ENCODE measurements around the gene CCNDBP1.

Gene CCNDBP1

GRCh38 chr15:43189296-43189695 is 4.1 kb downstream of the CCNDBP1 start:
- Histone ChIP-seq H3K4me2 (ENCODE audit: low read length) (no peak overlapping the region), H3K36me3 (replicated peaks; ENCODE audit: low read depth, low read length) (peaks cover 28% of the 10 kb centered on the region), H3K4me3 (ENCODE audit: low read length) (no peak overlapping the region), H3K9me3 (ENCODE audit: insufficient read depth, low read length) (no peaks in the 10 kb centered on the region), H3K27me3 (ENCODE audit: low read depth, low read length) (no peaks in the 10 kb centered on the region), H3K4me1 (ENCODE audit: low read length) (peaks cover 24% of the 10 kb centered on the region), H4K20me1 (ENCODE audit: insufficient read depth, low read length) (no peaks in the 10 kb centered on the region), H3K27ac (ENCODE audit: low read length) (no peak overlapping the region), H3K79me2 (ENCODE audit: low read length) (peaks cover 11% of the 10 kb centered on the region), H2AFZ (ENCODE audit: low read depth, low read length) (no peak overlapping the region), H3K9ac (ENCODE audit: low read length) (no peak overlapping the region)
- TF ChIP-seq EZH2phosphoT487 (IDR thresholded peaks at IDR 0.05; ENCODE audit: low read depth), result no peak
- TF ChIP-seq, protein P1, sequence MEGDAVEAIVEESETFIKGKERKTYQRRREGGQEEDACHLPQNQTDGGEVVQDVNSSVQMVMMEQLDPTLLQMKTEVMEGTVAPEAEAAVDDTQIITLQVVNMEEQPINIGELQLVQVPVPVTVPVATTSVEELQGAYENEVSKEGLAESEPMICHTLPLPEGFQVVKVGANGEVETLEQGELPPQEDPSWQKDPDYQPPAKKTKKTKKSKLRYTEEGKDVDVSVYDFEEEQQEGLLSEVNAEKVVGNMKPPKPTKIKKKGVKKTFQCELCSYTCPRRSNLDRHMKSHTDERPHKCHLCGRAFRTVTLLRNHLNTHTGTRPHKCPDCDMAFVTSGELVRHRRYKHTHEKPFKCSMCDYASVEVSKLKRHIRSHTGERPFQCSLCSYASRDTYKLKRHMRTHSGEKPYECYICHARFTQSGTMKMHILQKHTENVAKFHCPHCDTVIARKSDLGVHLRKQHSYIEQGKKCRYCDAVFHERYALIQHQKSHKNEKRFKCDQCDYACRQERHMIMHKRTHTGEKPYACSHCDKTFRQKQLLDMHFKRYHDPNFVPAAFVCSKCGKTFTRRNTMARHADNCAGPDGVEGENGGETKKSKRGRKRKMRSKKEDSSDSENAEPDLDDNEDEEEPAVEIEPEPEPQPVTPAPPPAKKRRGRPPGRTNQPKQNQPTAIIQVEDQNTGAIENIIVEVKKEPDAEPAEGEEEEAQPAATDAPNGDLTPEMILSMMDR (IDR thresholded peaks at IDR 0.05; ENCODE audit: low read depth, low read length), result no peak

DNA sequence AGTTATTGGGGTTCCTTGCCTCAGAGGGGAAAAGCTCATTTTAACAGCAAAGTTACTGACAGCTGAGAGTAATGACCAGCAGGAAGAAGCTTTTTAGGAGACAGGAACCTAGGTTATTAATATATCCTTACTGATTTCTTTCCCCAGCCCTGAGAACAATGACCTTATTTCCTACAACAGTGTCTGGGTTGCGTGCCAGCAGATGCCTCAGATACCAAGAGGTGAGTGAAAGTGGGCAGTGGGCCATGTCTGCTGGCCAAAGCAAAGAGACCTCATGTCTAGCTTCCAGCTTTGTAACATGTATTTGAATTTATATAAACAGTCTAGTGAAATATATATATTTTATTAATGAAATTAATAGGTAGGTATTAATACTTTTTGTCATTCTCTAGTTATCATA is 5.0 kb downstream of the CCNDBP1 start:
- Histone ChIP-seq H3K27ac (ENCODE audit: low read length) (no peak overlapping the region), H3K27me3 (ENCODE audit: low read depth, low read length) (no peaks in the 10 kb centered on the region), H3K79me2 (ENCODE audit: low read length) (peaks cover 11% of the 10 kb centered on the region), H3K9ac (ENCODE audit: low read length) (no peak overlapping the region), H2AFZ (ENCODE audit: low read depth, low read length) (no peak overlapping the region), H4K20me1 (ENCODE audit: insufficient read depth, low read length) (no peaks in the 10 kb centered on the region), H3K4me3 (ENCODE audit: low read length) (no peak overlapping the region), H3K9me3 (ENCODE audit: insufficient read depth, low read length) (no peaks in the 10 kb centered on the region), H3K4me1 (ENCODE audit: low read length) (peaks cover 24% of the 10 kb centered on the region), H3K36me3 (replicated peaks; ENCODE audit: low read depth, low read length) (peaks cover 30% of the 10 kb centered on the region), H3K4me2 (ENCODE audit: low read length) (no peak overlapping the region)
- TF ChIP-seq, protein P1 (IDR thresholded peaks at IDR 0.05; ENCODE audit: low read depth, low read length), result no peak
- TF ChIP-seq EZH2phosphoT487 (IDR thresholded peaks at IDR 0.05; ENCODE audit: low read depth), result no peak

- Histone ChIP-seq H3K79me2 (ENCODE audit: low read length) (no peaks in the 10 kb centered on the region), H3K9me3 (ENCODE audit: insufficient read depth, low read length) (no peaks in the 10 kb centered on the region), H4K20me1 (ENCODE audit: insufficient read depth, low read length) (no peaks in the 10 kb centered on the region), H3K36me3 (replicated peaks; ENCODE audit: low read depth, low read length) (peaks cover 36% of the 10 kb centered on the region), H3K27me3 (ENCODE audit: low read depth, low read length) (no peaks in the 10 kb centered on the region), H3K4me3 (ENCODE audit: low read length) (no peak overlapping the region), H3K9ac (ENCODE audit: low read length) (no peak overlapping the region), H3K4me2 (ENCODE audit: low read length) (no peak overlapping the region), H3K27ac (ENCODE audit: low read length) (no peak overlapping the region), H2AFZ (ENCODE audit: low read depth, low read length) (no peak overlapping the region), H3K4me1 (ENCODE audit: low read length) (peaks cover 19% of the 10 kb centered on the region)
- TF ChIP-seq, protein P1 (IDR thresholded peaks at IDR 0.05; ENCODE audit: low read depth, low read length), result no peak
- no peak for TF ChIP-seq EZH2phosphoT487 (IDR thresholded peaks at IDR 0.05; ENCODE audit: low read depth)
Measured at GRCh38 chr15:43193710-43194109, 8.5 kb downstream of the CCNDBP1 start.

GRCh38 chr15:43194795-43195194 is 9.6 kb downstream of the CCNDBP1 start:
- H3K4me2 ChIP-seq (ENCODE audit: low read length), result no peak overlapping the region
- H3K27ac ChIP-seq (ENCODE audit: low read length), result no peak overlapping the region
- no peak overlapping the region for H3K4me3 ChIP-seq (ENCODE audit: low read length)
- no peaks in the 10 kb centered on the region for H3K79me2 ChIP-seq (ENCODE audit: low read length)
- no peaks in the 10 kb centered on the region for H3K27me3 ChIP-seq (ENCODE audit: low read depth, low read length)
- H3K9me3 ChIP-seq (ENCODE audit: insufficient read depth, low read length), result no peaks in the 10 kb centered on the region
- H3K9ac ChIP-seq (ENCODE audit: low read length), result no peak overlapping the region
- no peak overlapping the region for H2AFZ ChIP-seq (ENCODE audit: low read depth, low read length)
- no peaks in the 10 kb centered on the region for H4K20me1 ChIP-seq (ENCODE audit: insufficient read depth, low read length)
- peaks cover 19% of the 10 kb centered on the region for H3K4me1 ChIP-seq (ENCODE audit: low read length)
- H3K36me3 ChIP-seq (replicated peaks; ENCODE audit: low read depth, low read length), result peaks cover 36% of the 10 kb centered on the region
- TF ChIP-seq, protein P1 (IDR thresholded peaks at IDR 0.05; ENCODE audit: low read depth, low read length), result no peak
- TF ChIP-seq EZH2phosphoT487 (IDR thresholded peaks at IDR 0.05; ENCODE audit: low read depth), result no peak

All from OCI-LY3 (cell line).